ENCODE results near the gene DDR1. TPM values are rescaled to one million over a fixed set of nuclear protein-coding genes. Genes with fewer than 3 reads are reported as not detected.

Gene DDR1
- total RNA-seq, 1 donor from 2014 or later: 6.3 TPM

DNA sequence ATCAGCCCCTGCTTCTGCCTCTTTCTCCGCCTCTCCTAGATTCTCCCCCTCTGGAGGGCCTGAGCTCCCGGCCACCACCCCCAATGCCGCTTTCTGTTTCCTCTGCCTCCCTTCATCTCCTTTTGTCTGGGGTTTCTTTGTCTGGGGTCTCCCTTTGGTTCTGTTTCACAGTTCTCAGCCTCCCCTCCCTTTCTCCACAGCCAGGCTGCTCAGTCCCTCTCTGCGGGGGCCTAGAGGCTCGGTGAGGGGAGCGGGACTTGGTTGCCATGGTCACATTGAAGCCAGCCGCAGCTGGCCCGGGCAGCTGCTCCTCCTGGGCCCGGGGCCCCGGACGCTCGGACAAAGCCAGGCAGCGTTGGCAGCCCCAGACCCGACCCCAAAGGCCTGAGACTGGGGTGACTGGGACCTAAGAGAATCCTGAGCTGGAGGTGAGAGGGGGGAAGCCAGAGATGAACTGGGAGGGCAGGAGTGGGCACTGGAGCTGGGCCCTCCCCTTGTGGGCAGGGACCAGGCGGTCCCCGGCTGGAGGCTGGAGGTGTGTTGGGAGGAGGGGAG lies 3.5 kb upstream of the DDR1 start:
- DNase-seq (ENCODE audit: low read depth in 2 of 2): no peak

DNA sequence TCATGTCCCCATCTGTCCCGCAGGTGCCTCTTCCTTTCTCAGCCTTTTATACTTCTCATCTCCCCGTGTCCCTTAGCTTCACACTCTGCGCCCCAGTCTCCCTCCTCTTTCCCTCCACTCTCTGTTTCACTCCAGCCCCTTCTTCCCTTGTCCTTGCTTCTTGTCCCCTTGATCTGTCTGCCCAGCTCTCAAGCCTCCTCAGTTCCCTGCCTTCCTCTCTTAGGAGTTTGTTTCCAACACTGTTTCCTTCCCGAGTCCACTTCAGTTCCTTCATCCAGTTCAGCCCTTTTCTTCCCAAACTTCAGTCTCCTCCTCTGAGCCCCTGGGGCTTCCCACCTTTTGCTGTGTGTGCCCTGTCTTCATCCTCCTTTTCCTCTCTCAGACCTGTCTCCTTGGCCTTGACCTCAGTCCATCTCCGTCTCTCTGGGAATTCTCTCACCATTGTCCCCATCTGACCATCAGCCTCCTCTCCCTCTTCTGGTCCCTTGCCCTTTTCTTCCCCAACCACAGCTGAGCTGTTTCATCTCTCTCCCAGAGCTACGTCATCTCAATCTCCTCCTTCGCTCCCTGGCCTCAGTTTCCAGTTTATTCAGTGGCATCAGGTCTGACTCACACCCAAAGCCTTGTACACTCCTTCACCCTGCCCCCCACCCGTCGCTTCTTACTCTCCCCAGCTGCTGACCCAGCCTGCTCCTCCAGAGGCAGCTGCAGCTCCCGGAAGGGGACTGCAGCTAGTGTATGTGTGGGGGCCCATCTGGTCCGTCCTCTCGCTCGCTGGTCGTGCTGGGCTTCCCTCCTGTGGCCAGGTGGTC lies 2.7 kb upstream of the DDR1 start:
- DNase-seq (ENCODE audit: low read depth in 2 of 2): no peak

DNA sequence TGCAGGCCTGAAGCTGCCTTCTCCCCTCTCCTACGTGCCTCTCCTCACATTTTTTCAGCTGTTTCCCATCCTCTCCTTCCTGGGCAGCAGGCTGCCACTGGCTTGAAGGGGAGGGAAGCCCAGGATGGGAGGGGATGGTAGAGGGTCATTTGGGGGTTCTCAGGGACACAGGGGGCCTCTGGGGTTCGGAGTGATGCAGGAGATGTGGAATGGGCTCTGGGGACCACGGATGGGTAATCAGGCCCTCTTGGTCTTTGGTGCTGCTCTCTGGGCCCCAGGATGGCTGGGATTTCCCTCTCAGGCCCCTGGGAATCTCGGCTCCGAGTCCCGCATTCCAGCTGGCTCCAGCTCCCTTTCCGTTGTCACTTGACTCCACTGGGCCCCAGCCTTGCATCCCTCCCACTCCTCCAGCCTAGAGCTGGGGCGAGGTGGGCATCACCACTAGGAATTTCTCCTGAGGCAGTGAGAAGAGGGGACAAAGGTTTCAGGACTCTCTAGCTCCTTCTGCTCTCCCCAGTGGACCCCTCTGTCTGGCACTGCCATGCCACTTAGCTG lies 2.0 kb upstream of the DDR1 start:
- DNase-seq (ENCODE audit: low read depth in 2 of 2): no peak

DNA sequence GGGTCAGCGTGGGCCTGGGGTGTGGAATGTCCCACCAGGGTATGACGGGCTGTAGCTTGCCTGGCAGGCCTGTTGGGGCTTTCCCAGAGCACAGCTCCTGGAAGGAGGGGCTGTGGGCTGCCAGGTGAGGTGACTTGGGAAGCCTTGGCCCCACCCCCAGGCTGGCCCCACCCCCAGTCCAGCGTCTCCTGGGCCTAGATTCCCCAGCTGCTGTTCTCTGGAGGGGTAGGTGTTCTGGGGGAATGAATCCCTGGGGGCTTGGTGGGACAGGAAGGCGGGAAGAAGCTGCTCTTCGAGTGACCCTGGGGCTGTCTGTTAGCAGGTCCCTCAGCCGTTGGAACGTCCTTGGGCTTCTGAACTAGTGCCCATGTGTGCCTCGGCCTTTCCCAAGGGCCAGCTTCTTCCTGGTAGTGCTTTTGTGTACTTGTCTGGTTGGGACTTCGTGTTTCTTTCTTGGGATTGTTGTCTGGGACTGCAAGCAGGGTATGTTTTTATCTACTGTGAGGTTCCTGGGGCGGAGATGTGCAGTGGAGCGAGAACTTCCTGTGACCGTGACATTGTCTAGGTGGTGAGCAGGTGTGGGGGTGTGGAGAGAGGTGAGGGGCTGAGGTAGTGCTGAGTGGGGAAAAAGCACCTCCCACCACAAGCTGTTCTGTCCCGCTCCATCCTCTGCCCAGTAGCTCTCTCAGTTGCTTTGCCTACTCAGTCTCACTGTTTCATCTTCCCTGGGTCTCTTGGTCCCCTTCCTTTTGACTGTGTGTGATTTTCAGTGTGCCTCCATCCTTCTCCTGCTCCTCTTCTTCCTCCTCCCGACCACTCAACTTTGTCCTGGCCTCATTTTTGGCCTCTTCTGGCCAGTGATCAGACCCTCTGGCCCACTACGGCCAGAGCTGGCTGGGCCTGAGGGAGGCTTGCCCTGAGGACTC lies 1.3 kb upstream of the DDR1 start:
- no peak for DNase-seq (ENCODE audit: low read depth in 2 of 2)

DNA sequence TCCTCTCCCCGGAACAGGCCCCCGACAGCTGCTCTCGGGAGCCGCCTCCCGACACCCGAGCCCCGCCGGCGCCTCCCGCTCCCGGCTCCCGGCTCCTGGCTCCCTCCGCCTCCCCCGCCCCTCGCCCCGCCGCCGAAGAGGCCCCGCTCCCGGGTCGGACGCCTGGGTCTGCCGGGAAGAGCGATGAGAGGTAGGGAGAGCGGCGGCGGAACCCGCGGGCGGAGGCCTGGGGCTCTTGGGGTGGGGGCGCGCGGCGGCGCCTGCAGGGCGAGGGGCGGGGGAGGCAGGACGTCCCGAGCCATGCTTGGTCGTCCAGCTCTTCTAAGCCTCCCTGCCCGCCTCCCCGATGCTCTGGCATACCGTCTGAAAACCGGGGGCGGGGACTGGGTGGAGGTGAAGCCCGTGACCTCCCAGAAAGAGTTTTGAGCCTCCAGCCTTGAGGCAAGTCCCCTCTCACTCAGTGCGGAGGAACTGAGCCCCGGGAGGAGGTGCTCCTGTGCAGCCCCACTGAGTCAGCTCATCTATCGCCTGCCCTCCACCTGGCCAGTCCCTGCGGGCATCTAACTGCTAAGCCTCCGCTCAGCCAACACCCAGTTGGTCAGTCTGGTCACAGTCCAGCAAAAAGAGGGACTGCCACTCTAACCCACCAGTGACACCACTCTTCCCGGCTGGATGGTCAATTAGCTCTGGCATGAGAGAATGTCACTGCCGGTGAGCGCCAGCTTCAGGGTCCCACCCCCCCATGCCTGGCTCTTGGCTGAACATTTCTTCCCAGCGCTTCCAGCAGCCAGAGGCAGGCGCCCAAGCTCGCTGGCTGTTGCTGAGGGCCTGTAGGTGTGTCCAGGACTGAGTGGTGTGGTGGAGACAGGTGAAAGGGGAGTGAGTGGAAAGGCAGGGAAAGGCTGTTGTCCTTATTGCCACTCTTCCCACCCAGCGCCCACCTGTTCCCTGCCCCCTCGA lies 482 bp downstream of the DDR1 start:
- DNase-seq (ENCODE audit: low read depth in 2 of 2): peak in 1 of 2 donors; percentile 35

DNA sequence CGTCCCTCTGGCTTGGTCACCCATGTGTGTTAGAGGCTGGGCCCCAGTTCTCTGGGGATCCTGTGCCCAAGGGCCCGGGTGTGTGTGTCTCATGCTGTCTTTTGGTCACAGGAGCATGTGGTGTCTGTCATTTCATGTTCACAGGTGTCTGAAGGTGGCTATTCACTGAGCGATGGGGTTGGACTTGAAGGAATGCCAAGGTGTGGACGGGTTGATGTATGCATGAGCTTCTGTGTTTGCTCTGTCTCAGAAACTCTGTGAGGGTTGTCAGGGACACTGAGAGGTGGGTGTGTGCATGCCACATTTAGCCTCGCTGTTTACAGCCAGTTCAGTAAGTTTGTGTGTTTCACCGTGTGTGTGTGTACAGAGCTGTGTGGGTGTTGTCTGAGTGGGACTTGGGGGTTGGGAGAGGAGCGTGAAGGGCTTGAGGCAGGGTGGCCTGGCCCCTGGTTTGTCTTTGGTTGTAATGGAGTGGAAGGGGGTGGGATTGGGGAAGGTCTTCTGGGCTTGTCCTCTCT lies 1.2 kb downstream of the DDR1 start:
- DNase-seq (ENCODE audit: low read depth in 2 of 2): no peak

DNA sequence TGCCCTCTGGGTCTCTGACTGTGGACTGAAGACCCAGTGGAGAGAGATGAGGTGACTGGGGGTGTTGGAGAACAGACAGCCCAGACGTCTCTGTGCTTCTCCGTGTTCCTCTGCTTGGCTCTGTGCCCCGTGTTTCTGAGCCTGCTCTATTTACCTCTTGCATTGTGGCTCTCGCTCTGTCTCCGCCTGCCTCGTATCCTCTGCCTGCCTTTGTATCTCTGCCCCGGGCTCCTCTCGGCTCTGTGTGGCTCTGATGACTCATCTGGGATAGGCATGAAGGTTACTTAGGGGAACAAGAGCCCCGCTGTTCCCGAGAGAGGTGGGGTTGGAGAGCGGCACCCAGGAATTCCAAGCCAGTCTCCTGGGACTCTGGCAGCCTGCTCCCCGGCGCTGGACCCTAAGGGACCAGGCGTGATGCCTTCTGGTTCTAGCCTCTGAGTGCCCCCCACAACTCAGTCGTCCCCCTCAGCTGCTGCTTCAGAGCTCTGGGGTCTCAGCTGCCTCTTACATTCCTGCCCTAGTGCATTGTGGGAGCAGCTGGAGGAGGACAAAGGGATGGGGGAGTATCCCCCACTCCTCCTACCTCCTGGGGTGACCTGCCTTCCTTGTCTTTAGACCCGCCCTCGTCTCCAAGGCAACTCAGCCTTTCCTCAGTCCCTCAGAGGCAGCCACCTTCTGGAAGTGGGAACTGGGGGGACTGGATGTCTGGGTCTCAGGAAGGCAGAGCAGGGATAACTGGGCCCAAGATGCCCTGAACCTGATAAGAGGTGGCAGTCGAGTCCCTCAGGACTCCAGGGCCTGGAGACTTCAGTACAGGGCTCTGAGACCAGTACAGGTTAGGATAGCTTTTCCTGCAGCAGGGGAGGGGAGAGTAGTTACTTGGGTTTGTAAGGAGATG lies 1.9 kb downstream of the DDR1 start:
- DNase-seq (ENCODE audit: low read depth in 2 of 2): peak; percentile 39 to 50

DNA sequence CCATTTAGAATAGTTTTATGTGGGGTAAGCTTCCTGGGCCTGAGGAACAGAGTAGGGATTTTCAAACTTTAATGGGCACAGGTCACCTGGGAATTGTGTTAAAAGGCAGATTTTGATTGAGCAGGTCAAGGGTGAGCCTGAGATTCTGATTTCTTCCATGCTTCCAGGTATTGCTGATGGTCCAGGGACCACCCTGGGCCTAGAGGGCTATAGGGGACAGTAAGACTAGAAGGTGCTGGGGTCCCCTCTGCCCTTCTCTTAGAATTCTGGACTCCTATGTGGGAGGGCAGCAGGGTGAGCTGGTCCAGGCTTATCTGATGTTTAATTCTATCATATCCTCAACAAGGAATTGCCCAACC lies 2.6 kb downstream of the DDR1 start:
- no peak for DNase-seq (ENCODE audit: low read depth in 2 of 2)

DNA sequence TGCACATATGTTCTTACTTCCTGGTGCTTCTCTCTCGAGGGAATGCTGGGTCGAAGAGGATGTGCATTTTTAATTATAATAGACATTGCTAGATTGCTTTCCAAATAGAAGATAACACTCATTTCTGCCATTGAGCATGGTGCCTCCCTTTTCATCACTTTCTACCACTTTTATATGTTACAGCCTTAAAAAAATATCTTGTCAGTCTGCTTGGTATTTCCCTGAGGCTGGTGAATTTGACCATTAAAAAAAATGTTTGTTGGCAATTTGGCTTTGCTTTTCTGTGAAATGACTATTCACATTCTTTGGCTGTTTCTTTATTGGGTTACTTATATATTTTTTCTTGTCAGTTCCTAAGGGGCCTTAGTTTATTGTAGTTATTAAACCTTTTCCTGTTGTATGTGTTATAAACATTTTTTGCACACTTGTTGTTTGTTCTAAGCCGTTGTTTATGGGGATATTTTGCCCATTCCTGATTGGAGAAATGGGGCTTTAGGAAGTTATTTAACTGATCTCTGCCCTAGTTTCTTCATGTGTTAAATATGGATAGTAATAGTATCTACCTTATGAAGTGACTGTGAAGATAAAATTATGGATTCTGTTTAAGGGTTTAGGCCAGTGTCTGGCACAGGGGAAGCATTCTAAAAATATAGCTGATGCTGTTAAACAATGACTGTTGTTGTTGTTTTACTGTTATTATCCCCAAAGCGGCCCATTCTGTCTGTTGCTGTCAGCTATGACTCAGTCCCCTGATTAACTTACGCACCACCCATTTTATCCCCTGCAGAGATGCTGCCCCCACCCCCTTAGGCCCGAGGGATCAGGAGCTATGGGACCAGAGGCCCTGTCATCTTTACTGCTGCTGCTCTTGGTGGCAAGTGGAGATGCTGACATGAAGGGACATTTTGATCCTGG lies 3.8 kb downstream of the DDR1 start:
- DNase-seq (ENCODE audit: low read depth in 2 of 2): peak; percentile 12 to 36

DNA sequence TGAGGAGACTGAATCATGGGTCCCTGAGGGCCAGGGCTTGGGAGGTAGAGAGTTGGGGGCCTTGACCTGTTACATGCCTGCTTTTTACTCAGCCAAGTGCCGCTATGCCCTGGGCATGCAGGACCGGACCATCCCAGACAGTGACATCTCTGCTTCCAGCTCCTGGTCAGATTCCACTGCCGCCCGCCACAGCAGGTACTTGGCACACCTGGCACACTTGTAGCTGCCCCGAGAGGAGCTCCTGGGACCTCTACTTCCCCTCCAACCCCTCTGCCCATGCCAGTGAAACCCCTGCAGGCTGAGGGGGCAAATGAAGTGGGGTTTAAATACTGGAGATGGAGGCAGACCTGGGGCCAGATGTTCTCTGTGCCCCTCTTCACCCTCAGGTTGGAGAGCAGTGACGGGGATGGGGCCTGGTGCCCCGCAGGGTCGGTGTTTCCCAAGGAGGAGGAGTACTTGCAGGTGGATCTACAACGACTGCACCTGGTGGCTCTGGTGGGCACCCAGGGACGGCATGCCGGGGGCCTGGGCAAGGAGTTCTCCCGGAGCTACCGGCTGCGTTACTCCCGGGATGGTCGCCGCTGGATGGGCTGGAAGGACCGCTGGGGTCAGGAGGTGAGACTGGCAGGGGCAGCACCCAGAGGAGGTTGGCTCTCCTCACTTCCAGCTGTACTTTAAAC lies 4.6 kb downstream of the DDR1 start:
- DNase-seq (ENCODE audit: low read depth in 2 of 2): no peak

DNA sequence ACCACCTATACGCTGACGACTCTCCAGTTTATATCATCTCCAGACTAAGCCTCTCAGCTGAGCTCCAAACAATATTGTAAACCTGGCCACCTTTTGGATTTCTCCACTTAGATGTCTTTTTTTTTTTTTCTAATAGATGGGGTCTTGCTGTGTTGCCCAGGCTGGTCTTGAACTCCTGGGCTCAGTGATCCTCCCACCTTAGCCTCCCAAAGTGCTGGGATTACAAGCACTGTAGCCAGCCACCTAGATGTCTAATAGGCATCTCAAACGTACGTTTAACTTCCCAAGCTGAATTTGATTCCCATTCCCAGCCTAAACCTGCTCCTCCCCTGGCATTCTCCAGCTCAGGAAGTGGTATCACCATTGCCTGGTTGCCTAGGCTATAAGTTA lies 5.2 kb downstream of the DDR1 start:
- DNase-seq (ENCODE audit: low read depth in 2 of 2): no peak

DNA sequence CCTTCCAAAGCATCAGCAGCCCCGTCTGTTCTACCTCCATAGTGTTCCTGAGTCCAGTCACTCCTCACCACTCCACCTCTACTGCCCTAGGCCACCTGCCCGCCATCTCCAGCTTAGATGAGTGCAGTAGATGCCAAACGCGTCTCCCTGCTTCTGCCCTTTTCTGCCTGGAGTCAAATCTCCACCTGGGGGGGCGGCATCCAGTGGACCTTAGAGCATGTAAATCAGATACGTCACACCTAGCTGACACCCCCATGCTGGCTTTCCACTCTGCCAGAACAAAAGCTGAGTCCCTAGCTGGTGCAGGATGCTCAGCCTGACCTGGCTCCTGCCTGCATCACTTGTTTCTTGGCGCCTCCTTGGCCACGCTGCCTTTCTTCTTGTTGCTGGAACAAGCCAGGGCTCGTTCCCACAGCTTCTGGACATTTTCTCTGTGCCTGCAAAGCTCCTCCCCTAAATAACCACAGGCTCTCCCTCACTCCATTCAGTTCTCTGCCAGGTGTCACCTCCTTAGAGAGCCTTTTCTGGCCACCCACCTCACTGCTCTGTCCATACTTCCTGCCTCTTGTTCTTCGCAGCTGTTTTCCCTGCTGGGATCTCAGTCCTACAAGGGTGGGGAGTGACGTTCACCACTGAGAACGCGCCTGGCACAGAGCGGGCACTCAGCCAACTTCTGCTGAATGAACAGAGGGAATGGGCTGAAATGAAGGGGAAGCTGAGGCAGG lies 5.8 kb downstream of the DDR1 start:
- no peak for DNase-seq (ENCODE audit: low read depth in 2 of 2)

DNA sequence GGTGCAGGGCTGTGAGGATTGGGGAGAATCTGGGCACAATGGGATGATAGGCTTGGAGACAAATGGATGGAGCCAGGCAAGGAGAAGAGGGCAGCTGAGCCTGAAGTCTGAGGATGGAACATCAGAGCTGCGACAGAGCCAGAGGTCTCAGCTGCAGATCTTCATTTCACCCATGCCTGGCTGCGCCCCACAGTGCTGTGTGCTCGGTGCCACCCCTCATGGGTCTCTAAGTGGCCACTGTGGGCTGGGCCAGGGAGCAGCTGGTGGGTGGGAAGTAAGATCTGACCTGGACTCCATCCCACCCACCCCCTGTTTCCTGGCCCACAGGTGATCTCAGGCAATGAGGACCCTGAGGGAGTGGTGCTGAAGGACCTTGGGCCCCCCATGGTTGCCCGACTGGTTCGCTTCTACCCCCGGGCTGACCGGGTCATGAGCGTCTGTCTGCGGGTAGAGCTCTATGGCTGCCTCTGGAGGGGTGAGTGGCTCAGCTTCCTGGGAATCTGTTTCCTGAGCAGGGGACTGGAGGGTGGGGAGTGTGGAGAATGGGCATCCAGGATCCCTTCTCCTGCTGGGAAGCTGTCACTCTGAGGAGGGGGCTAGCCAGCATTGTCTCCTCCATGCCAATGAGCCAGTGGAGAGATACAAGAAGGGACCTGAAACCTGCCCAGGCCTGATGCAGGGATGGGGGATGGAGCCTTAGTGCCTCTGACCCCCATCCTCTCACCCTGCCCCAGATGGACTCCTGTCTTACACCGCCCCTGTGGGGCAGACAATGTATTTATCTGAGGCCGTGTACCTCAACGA lies 6.5 kb downstream of the DDR1 start:
- no peak for DNase-seq (ENCODE audit: low read depth in 2 of 2)

DNA sequence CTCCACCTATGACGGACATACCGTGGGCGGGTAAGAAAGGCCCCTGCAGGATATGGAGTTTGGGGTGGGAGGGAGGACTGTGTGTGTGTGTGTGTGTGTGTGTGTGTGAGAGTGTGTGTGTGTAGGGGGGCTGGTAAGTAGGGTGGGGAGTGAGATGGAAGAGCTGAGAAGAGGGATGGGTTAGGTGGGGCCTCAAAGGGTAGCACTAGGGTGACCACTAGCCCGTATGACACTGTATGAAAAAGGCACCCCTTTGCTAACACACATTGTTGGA lies 7.1 kb downstream of the DDR1 start:
- DNase-seq (ENCODE audit: low read depth in 2 of 2): no peak

DNA sequence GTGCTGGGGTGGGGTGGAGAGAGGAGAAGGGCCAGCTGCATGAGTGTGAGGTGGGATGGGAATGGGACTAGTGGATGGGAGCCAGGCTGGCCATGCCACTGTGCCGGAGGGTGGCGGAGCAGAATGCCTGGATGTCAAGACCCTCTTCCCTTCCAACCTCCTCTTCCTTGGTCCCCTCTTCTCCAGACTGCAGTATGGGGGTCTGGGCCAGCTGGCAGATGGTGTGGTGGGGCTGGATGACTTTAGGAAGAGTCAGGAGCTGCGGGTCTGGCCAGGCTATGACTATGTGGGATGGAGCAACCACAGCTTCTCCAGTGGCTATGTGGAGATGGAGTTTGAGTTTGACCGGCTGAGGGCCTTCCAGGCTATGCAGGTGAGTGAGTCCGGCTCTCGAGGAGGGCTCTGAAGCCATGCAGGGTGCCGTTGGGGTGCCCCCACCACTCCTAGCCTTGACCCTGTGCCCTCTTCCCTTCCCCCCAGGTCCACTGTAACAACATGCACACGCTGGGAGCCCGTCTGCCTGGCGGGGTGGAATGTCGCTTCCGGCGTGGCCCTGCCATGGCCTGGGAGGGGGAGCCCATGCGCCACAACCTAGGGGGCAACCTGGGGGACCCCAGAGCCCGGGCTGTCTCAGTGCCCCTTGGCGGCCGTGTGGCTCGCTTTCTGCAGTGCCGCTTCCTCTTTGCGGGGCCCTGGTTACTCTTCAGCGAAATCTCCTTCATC lies 7.7 kb downstream of the DDR1 start:
- DNase-seq (ENCODE audit: low read depth in 2 of 2): no peak

DNA sequence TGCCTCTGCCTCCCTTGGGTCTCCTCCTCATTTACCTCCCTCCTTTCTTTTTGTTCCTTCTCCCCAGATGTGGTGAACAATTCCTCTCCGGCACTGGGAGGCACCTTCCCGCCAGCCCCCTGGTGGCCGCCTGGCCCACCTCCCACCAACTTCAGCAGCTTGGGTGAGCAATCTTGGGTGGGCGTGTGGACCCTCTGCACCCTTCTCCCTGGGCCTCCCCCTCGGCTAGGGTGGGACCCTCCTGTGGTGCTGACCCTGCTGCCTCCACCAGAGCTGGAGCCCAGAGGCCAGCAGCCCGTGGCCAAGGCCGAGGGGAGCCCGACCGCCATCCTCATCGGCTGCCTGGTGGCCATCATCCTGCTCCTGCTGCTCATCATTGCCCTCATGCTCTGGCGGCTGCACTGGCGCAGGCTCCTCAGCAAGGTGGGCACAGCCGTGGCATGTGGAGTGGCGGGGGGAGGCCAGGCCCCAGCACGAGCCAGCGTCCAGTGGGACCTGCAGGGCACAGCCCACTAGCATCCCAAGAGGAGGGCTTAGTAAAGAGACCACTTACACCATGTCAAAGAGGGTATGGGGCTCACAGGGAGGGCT lies 8.8 kb downstream of the DDR1 start:
- no peak for DNase-seq (ENCODE audit: low read depth in 2 of 2)

All from lung microvascular endothelial cell (primary cell).